ENCODE results near the gene RANBP17.
"Not testable (repeated sequence)": the region's sequence is repeated elsewhere in the genome, so short reads cannot be mapped to it uniquely, and the experiment has no call there.

Gene RANBP17

DNA sequence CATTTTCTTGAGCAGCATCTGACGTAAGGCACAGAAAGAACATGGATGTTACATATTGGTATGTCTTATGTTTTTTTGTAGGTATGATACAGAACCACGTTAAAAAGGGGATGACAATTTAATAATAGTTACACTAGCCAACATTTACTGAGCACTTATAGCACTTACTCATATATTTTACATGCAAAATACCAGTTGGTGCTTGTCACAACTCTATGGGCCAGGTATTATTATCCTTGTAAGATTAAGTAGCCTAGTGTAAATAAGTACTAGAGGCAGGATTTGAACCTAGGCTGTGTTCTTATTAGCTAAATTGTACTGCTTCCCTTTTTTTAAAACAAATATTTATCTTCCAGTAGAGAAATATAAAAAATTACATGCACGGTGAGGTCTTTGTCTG, 83.5 kb downstream of the RANBP17 start:
- no peak for DNase-seq

DNA sequence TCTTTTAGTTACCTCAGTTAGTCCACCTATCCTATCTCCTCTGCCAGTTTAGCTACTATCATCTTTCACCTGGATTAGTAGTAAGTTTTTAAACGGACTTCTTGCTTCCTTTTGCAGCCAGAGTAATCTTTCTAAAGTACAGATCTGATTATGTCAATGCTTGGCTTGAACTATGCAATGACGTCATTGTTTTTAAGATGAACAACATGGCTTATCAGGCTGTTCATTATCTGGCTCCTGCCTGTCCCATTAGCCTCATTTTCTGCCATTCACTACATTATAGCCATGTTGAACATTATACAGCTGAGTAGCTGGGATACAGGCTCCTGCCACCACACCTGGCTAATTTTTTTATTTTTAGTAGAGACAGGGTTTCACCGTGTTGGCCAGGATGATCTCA, 98.7 kb downstream of the RANBP17 start:
- DNase-seq: no peak

GRCh38 chr5:170963521-170963920, 101.7 kb downstream of the RANBP17 start:
- DNase-seq: no peak

GRCh38 chr5:170974461-170974860, 112.6 kb downstream of the RANBP17 start:
- DNase-seq: no peak

GRCh38 chr5:170980261-170980660, 118.4 kb downstream of the RANBP17 start:
- DNase-seq: not testable (repeated sequence)

DNA sequence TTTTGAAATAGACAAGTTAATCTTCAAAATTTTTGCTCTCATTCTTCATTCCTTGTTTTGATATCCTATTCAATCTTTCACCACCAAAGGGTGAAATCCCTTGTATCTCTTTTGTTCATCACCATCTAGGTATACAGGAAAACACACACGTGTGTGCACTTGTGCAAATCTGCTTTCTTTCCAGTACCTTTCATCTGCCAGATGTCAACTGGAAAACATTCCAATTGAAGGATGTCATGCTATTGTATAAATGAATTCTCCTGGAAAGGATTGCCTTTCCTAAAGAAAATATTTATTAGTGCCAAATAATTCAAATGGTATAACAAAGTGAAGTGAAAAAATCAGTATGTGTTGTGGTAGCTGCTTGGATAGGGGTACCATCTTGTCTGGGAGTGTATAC, 123.7 kb downstream of the RANBP17 start:
- DNase-seq: no peak

DNA sequence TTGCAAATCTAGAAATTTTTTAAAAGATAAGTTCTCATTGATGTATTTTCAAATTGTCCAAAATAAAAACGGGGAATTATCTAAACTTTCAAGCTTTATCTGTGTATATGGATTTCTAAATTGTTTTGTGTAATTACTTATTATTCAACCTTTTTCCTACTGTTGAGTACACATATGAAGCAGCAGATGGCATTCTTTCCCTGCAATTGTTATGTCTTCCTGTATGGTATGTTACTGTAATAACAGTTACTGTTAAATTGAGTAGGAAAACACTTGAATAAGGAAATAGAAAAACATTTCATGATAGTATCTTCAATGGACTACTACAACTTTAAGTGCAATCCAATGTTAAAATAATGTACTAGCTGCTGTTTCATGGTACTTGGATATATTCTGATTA, 124.8 kb downstream of the RANBP17 start:
- DNase-seq: no peak

- DNase-seq: no peak
Observed at GRCh38 chr5:170993476-170993875, 131.7 kb downstream of the RANBP17 start.

DNA sequence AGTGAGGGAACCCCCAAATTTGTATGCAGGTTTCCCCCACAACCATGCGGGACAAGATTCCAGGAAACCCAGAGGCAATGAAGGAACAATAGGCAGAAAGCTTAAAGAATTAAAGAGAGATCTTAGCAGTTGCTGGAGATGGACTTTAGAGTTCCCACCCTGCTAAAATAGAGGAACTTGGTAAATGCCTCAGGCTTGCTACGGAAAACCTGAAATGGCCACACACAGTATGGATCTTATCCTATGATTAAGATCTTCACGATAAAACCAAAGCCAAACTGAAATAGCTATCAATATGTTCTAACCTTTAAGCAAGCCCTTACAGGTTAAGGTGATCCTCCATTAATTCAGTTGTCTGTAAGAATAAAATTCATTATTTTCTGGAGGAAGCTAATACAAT, 148.3 kb downstream of the RANBP17 start:
- no peak for DNase-seq

DNA sequence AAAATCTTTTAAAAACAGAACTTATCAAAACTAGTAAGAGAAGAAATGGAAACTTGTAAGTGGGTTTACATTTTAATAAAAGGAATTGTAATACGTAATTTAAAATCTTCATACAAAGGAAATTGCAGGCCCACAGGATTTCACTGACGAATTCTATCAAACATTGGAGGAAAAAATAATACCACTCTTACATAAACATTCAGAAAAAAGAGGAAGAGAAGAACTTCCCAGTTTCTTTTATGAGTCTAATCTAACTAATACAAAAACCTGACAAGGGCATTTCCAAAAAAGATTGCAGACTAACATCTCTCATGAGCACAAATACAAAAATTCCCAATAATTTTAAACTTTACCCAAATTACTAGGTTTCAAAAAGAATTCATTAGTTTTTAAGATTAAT, 149.0 kb downstream of the RANBP17 start:
- DNase-seq: no peak

- no peak for DNase-seq
Observed at GRCh38 chr5:171023508-171023907, 161.7 kb downstream of the RANBP17 start.

- DNase-seq: no peak
Observed at GRCh38 chr5:171024084-171024483, 162.3 kb downstream of the RANBP17 start.

DNA sequence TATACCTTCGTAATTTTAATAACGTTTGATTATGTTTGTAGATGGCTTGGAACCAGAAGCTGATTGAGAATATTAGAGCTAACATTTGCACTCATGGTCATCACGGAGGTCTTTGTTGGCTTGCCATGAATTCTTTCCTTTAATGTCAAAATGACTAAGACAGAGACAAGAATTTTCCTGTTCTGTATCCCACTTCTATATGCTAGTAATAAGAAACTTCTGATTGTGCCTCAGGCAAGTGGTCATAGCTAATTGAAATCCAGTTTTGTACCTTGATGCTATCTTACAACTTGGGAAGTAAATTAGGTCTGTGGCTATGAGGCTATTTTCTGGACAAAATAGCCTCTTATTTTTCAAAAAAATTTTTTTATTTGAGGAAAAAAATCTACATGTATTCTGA, 167.6 kb downstream of the RANBP17 start:
- no peak for DNase-seq

GRCh38 chr5:171031977-171032376, 170.2 kb downstream of the RANBP17 start:
- DNase-seq: no peak

DNA sequence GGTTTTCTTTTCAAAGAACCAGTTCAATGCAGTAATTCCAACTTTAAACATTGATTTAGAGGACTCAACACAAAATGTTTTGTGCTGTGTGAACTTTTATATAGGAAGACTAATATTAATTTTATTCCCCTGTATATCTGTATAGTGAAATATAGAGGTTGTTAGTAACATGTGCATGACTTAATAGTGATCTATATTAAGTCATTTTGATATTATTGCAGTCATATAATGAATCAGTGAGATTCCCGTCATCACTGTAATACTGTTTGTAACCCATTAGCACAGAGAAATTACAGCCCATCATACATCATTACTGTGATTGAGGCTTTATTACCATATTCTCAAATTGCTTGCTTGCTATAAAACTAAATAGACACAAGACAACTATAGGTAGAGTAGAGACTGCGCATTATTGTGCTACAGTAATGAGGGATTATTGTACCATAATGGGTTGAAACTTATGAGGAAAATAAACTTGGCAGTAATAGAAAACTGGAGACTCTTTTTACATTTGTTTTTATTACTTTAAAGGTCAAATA, 170.7 kb downstream of the RANBP17 start:
- DNase-seq: no peak

GRCh38 chr5:171041893-171042292, 180.1 kb downstream of the RANBP17 start:
- DNase-seq: not testable (repeated sequence)

GRCh38 chr5:171050916-171051315, 189.1 kb downstream of the RANBP17 start:
- no peak for DNase-seq

- DNase-seq: no peak
Observed at GRCh38 chr5:171055875-171056454, 194.1 kb downstream of the RANBP17 start.

DNA sequence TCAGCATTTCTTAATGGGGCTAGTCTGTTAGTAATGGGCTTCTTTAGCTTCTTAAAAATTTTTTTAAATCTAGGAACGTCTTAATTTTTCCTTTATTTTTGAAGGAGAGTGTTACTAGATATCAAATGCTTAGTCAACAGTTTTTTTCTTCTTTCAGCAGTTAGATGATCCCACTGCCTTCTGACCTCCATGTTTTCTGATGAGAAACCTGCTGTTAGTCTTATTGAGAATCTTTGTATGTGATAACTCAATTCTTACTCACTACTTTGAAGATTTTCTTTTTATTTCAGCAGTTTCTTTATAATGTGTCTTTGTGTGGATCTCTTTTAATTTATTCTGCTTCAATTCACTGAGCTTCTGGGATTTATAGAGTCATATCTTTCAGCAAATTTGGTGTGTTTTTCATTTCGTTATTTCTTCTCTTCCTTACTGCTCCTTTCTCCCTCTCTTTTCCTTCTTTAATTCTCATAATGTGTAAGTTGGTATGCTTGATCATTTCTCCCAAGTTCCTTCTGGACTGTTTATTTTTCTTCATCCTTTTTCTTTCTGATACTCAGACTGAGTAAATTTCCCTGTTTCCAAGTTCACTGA, 205.8 kb downstream of the RANBP17 start:
- DNase-seq: no peak

DNA sequence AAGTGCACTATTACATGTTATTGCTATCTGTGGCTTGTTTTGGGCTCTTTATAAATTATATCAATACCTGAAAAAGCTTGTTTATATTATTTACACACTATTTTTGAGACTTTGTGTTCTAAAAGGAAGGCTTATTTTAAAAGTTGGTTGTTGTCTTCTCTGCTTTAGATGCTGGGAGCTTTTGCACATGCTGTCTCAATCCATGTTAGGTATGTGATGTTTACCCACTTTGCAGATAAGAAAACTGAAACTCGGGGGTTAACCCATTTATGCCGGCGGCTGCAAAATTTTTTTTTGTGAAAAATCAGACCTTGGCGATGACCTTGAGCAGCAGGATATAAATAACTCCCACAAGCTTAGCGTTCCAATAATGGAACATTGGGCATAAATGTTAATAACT, 212.9 kb downstream of the RANBP17 start:
- no peak for DNase-seq

GRCh38 chr5:171080186-171080938, 218.5 kb downstream of the RANBP17 start:
- no peak for DNase-seq

DNA sequence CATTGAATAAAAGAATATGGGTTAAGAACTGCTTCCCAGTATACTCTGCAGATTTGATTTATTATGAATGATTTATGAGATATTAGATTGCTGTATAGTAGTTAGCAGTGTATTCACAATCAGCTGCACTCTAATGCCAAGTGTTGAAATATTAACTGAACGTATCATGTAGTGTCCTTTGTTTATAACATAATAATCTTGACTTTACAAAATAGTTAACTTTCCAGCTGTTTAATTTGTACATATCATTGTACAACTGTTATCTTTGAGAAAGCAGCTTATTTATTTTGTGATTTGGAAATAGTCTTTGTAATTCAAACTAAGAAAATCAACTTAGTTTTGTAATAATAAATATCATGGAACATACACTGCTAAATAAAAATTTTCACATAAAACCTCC, 219.5 kb downstream of the RANBP17 start:
- DNase-seq: no peak

- no peak for DNase-seq
Observed at GRCh38 chr5:171092194-171092593, 230.4 kb downstream of the RANBP17 start.

GRCh38 chr5:171093598-171093997, 231.8 kb downstream of the RANBP17 start:
- no peak for DNase-seq
